Neural cell (in vitro differentiated cells): Measurements from ENCODE around the gene FLYWCH1.

Experiments
- MXI1 ChIP-seq: fragments of 450-650 bp; conservative IDR thresholded peaks from 2 replicates; pipeline ENCODE4 v1.6.1; 2014; ENCODE audit warnings: antibody characterized with exemption, mild to moderate bottlenecking; ENCODE audit not compliant: poor library complexity, severe bottlenecking
- TAF1 ChIP-seq: IDR thresholded peaks from 2 replicates; pipeline ENCODE4 v1.6.1; 2012; ENCODE audit warnings: low read depth
- TF ChIP-seq, protein P1 (sequence below): fragments of 450-650 bp; IDR thresholded peaks from 2 replicates; pipeline ENCODE4 v1.5.1; 2014; ENCODE audit warnings: antibody characterized with exemption, mild to moderate bottlenecking, moderate library complexity; ENCODE audit not compliant: poor library complexity, severe bottlenecking
- TF ChIP-seq, protein P2 (sequence below): IDR thresholded peaks from 2 replicates; pipeline ENCODE4 v1.6.1; 2012; ENCODE audit warnings: borderline replicate concordance

DNA sequence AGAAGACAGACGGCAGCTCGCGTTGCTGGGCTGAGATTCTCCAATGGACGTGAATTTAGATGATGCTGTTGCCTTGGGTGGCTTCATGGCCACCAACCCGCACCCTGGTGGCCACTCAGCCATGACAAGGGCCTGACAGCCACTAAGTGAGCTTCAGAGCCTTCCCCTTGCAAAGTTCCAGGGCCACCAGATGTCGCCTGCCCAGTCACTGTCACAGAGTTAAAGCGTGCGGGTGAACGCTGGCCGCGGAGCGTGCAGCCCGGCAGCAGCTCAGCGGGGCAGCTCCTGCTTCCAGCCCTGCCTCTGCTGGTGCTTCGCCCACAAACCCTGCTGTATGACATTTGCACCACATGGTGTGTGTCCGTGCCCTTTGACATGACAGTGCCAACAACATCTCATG is 39.0 kb downstream of the FLYWCH1 start:
- TF ChIP-seq, protein P1, sequence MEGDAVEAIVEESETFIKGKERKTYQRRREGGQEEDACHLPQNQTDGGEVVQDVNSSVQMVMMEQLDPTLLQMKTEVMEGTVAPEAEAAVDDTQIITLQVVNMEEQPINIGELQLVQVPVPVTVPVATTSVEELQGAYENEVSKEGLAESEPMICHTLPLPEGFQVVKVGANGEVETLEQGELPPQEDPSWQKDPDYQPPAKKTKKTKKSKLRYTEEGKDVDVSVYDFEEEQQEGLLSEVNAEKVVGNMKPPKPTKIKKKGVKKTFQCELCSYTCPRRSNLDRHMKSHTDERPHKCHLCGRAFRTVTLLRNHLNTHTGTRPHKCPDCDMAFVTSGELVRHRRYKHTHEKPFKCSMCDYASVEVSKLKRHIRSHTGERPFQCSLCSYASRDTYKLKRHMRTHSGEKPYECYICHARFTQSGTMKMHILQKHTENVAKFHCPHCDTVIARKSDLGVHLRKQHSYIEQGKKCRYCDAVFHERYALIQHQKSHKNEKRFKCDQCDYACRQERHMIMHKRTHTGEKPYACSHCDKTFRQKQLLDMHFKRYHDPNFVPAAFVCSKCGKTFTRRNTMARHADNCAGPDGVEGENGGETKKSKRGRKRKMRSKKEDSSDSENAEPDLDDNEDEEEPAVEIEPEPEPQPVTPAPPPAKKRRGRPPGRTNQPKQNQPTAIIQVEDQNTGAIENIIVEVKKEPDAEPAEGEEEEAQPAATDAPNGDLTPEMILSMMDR: no peak
- no peak for TF ChIP-seq TAF1
- TF ChIP-seq, protein P2, sequence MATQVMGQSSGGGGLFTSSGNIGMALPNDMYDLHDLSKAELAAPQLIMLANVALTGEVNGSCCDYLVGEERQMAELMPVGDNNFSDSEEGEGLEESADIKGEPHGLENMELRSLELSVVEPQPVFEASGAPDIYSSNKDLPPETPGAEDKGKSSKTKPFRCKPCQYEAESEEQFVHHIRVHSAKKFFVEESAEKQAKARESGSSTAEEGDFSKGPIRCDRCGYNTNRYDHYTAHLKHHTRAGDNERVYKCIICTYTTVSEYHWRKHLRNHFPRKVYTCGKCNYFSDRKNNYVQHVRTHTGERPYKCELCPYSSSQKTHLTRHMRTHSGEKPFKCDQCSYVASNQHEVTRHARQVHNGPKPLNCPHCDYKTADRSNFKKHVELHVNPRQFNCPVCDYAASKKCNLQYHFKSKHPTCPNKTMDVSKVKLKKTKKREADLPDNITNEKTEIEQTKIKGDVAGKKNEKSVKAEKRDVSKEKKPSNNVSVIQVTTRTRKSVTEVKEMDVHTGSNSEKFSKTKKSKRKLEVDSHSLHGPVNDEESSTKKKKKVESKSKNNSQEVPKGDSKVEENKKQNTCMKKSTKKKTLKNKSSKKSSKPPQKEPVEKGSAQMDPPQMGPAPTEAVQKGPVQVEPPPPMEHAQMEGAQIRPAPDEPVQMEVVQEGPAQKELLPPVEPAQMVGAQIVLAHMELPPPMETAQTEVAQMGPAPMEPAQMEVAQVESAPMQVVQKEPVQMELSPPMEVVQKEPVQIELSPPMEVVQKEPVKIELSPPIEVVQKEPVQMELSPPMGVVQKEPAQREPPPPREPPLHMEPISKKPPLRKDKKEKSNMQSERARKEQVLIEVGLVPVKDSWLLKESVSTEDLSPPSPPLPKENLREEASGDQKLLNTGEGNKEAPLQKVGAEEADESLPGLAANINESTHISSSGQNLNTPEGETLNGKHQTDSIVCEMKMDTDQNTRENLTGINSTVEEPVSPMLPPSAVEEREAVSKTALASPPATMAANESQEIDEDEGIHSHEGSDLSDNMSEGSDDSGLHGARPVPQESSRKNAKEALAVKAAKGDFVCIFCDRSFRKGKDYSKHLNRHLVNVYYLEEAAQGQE: no peak
- no peak for TF ChIP-seq MXI1
